NT2/D1 (cell line): ENCODE results near the gene UNC93B1.

Experiments
- DNase-seq: peaks from one replicate; pipeline ENCODE4 v3.0.0-alpha.2; 2011; ENCODE audit warnings: low read depth, low spot score
- H3K27me3 ChIP-seq: 2 replicates; pipeline ENCODE4 v1.6.0; 2011; ENCODE audit warnings: mild to moderate bottlenecking; ENCODE audit not compliant: insufficient read length, insufficient read depth
- H3K36me3 ChIP-seq: 2 replicates; pipeline ENCODE4 v1.6.1; 2011; ENCODE audit warnings: mild to moderate bottlenecking, low read length, mixed read lengths; ENCODE audit not compliant: insufficient read depth, insufficient read length
- H3K4me1 ChIP-seq: 2 replicates; pipeline ENCODE4 v1.5.1; 2011; ENCODE audit not compliant: insufficient read depth, insufficient read length
- H3K4me3 ChIP-seq: 2 replicates; pipeline ENCODE4 v1.5.1; 2011; ENCODE audit warnings: low read depth; ENCODE audit not compliant: insufficient read length
- H3K9ac ChIP-seq: 2 replicates; pipeline ENCODE4 v1.6.0; 2011; ENCODE audit warnings: low read depth; ENCODE audit not compliant: insufficient read length
- H3K9me3 ChIP-seq: 2 replicates; pipeline ENCODE4 v1.5.1; 2011; ENCODE audit warnings: mild to moderate bottlenecking, low read length; ENCODE audit not compliant: insufficient read depth
- SUZ12 ChIP-seq: IDR thresholded peaks from 2 replicates; pipeline ENCODE4 v1.6.1; 2011; ENCODE audit not compliant: insufficient read length, insufficient read depth; ENCODE audit errors: extremely low read depth
- YY1 ChIP-seq: IDR thresholded peaks from 2 replicates; pipeline ENCODE4 v1.6.1; 2011; ENCODE audit not compliant: insufficient read length, insufficient read depth
- ZNF274 ChIP-seq: IDR thresholded peaks from 2 replicates; pipeline ENCODE4 v1.6.1; 2011; ENCODE audit warnings: mild to moderate bottlenecking, low read depth, low read length

Gene UNC93B1

DNA sequence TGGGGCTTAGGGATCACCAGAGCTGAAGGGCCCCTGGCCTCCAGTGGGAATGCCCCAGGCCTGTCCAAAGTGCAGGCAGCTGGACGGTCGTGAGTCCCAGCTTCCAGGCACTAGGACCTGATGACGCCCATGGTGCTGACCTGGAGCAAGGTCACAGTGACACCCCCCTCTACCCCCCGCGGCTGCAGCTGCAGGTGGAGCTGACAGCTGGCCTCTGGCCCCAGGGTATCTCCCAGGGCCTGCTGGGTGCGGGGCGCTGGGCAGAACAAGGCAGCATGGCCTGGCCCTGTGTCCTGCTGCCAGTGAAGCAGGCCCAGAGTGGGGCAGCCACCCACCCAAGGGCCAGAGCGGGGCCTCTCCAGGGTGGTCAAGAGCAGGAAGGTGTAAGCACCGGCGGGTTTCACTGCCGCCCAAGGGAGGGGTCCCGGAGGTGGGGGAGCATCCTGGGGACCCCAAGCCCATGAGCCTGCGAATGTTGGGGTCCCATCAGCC lies 34.4 kb upstream of the UNC93B1 start:
- TF ChIP-seq ZNF274 (no peak), SUZ12 (no peak), YY1 (no peak)
- no peaks in the 10 kb centered on the region for H3K27me3 ChIP-seq
- no peaks in the 10 kb centered on the region for H3K9me3 ChIP-seq
- peak overlapping the region; percentile 95 for H3K9ac ChIP-seq
- H3K36me3 ChIP-seq: peaks cover 39% of the 10 kb centered on the region
- H3K4me1 ChIP-seq: peaks cover 39% of the 10 kb centered on the region
- DNase-seq: no peak
- H3K4me3 ChIP-seq: peak overlapping the region; percentile 69

GRCh38 chr11:68037411-68038225 lies 33.7 kb upstream of the UNC93B1 start:
- no peak for DNase-seq
- Histone ChIP-seq H3K9me3 (no peaks in the 10 kb centered on the region), H3K36me3 (peaks cover 40% of the 10 kb centered on the region), H3K9ac (peak overlapping the region; percentile 95), H3K4me3 (no peak overlapping the region), H3K4me1 (peaks cover 32% of the 10 kb centered on the region), H3K27me3 (no peaks in the 10 kb centered on the region)
- no peak for TF ChIP-seq YY1

GRCh38 chr11:68036717-68037239 lies 32.9 kb upstream of the UNC93B1 start:
- Histone ChIP-seq H3K9ac (no peak overlapping the region), H3K4me3 (no peak overlapping the region), H3K9me3 (no peaks in the 10 kb centered on the region), H3K36me3 (peaks cover 47% of the 10 kb centered on the region), H3K4me1 (peaks cover 34% of the 10 kb centered on the region), H3K27me3 (no peaks in the 10 kb centered on the region)
- DNase-seq: no peak
- TF ChIP-seq ZNF274: no peak
- TF ChIP-seq SUZ12: no peak
- no peak for TF ChIP-seq YY1

DNA sequence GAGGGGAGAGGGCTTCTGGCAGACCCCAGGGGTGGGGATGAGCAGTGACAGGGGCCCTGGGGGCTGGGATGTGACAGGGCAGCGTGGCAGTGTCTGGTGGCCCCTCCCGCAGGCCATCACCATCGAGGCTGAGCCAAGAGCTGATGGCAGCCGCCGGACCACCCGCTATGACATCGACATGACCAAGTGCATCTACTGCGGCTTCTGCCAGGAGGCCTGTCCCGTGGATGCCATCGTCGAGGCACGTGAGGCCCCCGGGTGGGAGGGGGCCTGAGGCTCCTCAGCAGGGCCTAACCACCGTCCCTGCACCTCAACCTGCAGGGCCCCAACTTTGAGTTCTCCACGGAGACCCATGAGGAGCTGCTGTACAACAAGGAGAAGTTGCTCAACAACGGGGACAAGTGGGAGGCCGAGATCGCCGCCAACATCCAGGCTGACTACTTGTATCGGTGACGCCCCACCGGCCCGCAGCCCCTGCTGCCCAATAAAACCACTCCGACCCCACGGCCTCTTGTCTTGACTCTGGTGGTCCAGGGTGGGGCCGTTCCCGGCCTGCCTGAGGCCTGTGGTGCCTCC lies 32.3 kb upstream of the UNC93B1 start:
- Histone ChIP-seq H3K9ac (no peak overlapping the region), H3K4me1 (peaks cover 31% of the 10 kb centered on the region), H3K9me3 (no peaks in the 10 kb centered on the region), H3K27me3 (no peaks in the 10 kb centered on the region), H3K4me3 (no peak overlapping the region), H3K36me3 (peaks cover 47% of the 10 kb centered on the region)
- DNase-seq: no peak
- TF ChIP-seq YY1 (no peak), SUZ12 (no peak), ZNF274 (no peak)

GRCh38 chr11:68035266-68035876 lies 31.5 kb upstream of the UNC93B1 start:
- H3K4me3 ChIP-seq: no peak overlapping the region
- DNase-seq: no peak
- H3K36me3 ChIP-seq: peaks cover 47% of the 10 kb centered on the region
- no peaks in the 10 kb centered on the region for H3K9me3 ChIP-seq
- peaks cover 29% of the 10 kb centered on the region for H3K4me1 ChIP-seq
- H3K9ac ChIP-seq: no peak overlapping the region
- H3K27me3 ChIP-seq: no peaks in the 10 kb centered on the region
- TF ChIP-seq YY1: no peak
- no peak for TF ChIP-seq SUZ12
- TF ChIP-seq ZNF274: no peak

- no peaks in the 10 kb centered on the region for H3K27me3 ChIP-seq
- TF ChIP-seq YY1 (no peak), SUZ12 (no peak), ZNF274 (no peak)
- H3K9ac ChIP-seq: peak overlapping the region; percentile 27
- peaks cover 8% of the 10 kb centered on the region; the same call in 1 of the 2 replicates for H3K9me3 ChIP-seq
- no peak for DNase-seq
- peaks cover 47% of the 10 kb centered on the region for H3K36me3 ChIP-seq
- H3K4me3 ChIP-seq: no peak overlapping the region
- H3K4me1 ChIP-seq: peaks cover 24% of the 10 kb centered on the region
Measured at GRCh38 chr11:68033708-68034045, 29.8 kb upstream of the UNC93B1 start.

GRCh38 chr11:68032997-68033707 lies 29.3 kb upstream of the UNC93B1 start:
- no peak for TF ChIP-seq YY1
- TF ChIP-seq ZNF274: no peak
- no peak for TF ChIP-seq SUZ12
- H3K4me3 ChIP-seq: no peak overlapping the region
- H3K27me3 ChIP-seq: no peaks in the 10 kb centered on the region
- H3K9ac ChIP-seq: peak overlapping the region; percentile 27
- peaks cover 47% of the 10 kb centered on the region for H3K36me3 ChIP-seq
- H3K9me3 ChIP-seq: peaks cover 8% of the 10 kb centered on the region; the same call in 1 of the 2 replicates
- H3K4me1 ChIP-seq: peaks cover 20% of the 10 kb centered on the region
- no peak for DNase-seq
